C4-2B (cell line): ENCODE results near the gene LOXL1.

Experiments
- CTCF ChIP-seq: fragments of 450-650 bp; conservative IDR thresholded peaks from 2 replicates; pipeline ENCODE4 v1.5.1; 2017; ENCODE audit warnings: mild to moderate bottlenecking
- ZFX ChIP-seq: fragments of 450-650 bp; IDR thresholded peaks from 2 replicates; pipeline ENCODE4 v1.6.1; 2017

- TF ChIP-seq CTCF (no peak), ZFX (no peak)
Observed at GRCh38 chr15:73906346-73907034, 19.8 kb upstream of the LOXL1 start.
